GM10248 (cell line): ENCODE results near the gene SLC16A3.

Source experiments
- CTCF ChIA-PET: fragments of 300-600 bp; sonication (Branson Sonifier 250); formaldehyde crosslinking; extraction: SDS; loops from one replicate; lab custom pipeline; 2021; ENCODE audit warnings: antibody characterized with exemption; lab: Yijun Ruan, JAX
- POLR2A ChIA-PET: fragments of 350-650 bp; sonication (Branson Sonifier 250); formaldehyde crosslinking; extraction: SDS; loops from one replicate; lab custom pipeline; 2020; ENCODE audit warnings: antibody characterized with exemption; lab: Yijun Ruan, JAX
- DNase-seq: peaks from one replicate; pipeline ENCODE4 v3.0.0; 2012; ENCODE audit errors: extremely low spot score
- TF ChIP-seq, protein P1 (sequence below): IDR thresholded peaks from 2 replicates; pipeline ENCODE4 v1.5.1; 2012; ENCODE audit warnings: mild to moderate bottlenecking, low read depth; ENCODE audit errors: extremely low read depth, missing control alignments, control extremely low read depth

The SLC16A3 gene

DNA sequence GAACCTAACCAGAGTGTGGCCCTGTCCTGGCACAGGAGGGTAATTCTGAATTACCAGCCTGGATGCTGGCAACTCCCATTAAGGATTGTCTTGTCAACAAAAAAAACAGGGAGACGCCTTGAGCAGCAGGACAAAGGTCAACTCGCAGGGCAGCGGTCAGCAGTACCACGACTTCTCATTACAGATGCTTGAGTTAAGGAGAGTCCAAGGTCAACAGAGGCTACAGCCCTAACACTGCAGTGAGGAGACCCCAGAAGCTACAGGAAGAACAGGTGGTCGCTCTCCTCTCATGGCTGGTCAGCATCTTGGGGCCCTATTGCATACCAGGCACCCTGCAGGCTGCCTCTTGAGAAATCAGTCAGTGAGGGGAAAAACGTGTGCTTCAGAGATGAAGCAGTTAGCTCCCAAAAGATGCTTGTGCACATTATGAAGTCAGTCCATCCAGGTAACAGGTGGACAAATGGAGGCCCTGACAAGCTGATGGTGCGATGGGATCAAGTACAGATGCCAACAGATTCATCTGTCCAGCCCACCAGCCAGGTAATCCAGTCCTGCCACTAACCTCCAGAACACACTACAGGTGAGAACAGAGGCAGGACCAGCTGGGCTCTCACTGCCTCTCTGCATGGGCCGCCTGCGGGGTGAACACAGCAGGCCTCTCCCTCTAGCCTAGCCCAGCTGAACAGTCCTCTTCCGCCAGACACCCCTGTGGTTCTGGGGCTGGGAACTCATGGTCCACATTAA, 40.5 kb downstream of the SLC16A3 start:
- TF ChIP-seq, protein P1, sequence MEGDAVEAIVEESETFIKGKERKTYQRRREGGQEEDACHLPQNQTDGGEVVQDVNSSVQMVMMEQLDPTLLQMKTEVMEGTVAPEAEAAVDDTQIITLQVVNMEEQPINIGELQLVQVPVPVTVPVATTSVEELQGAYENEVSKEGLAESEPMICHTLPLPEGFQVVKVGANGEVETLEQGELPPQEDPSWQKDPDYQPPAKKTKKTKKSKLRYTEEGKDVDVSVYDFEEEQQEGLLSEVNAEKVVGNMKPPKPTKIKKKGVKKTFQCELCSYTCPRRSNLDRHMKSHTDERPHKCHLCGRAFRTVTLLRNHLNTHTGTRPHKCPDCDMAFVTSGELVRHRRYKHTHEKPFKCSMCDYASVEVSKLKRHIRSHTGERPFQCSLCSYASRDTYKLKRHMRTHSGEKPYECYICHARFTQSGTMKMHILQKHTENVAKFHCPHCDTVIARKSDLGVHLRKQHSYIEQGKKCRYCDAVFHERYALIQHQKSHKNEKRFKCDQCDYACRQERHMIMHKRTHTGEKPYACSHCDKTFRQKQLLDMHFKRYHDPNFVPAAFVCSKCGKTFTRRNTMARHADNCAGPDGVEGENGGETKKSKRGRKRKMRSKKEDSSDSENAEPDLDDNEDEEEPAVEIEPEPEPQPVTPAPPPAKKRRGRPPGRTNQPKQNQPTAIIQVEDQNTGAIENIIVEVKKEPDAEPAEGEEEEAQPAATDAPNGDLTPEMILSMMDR: no peak
- ChIA-PET POLR2A (interaction anchor here (0.6 kb wide), 1 partner anchor 32 kb away, joined by 5 read pairs; no protein-coding TSS in a partner anchor), CTCF (interaction anchor here (0.7 to 1.3 kb wide), 3 partner anchors 10 to 52 kb away, joined by 3 read pairs; no protein-coding TSS in a partner anchor)
- DNase-seq: no peak

DNA sequence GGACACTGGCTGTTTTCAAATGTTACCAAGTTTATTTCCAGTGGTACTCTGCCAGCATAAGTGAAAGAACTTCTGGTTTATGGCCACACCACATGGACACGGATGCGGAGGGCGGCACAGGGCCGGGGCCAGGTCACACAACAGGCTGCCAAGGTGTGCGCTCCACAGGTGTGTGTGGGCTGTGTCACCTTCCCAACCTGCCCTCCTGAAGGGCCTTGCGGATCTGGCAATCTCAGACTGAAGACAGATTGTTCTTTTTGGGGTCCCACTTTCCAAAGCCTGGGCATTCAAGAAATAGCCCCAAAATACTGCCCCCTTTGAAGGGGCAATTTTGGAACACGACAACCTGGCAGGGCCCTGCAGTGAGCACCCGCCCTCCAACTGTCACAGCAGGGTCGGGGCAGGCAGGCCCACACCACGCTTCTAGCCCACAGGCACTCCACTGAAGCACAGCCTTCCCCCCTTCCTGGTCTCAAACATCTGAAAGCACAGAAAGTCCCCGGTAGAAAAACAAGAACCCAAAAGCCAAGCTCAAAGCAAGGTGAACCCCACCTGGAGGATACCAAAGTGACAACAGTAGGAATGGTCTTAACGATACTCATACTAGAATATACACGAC, 41.1 kb downstream of the SLC16A3 start:
- TF ChIP-seq, protein P1: no peak
- DNase-seq: no peak
- ChIA-PET CTCF (interaction anchor here (1.3 kb wide), 1 partner anchor 10 kb away, joined by 3 read pairs; no protein-coding TSS in a partner anchor), POLR2A (no interaction called here)

DNA sequence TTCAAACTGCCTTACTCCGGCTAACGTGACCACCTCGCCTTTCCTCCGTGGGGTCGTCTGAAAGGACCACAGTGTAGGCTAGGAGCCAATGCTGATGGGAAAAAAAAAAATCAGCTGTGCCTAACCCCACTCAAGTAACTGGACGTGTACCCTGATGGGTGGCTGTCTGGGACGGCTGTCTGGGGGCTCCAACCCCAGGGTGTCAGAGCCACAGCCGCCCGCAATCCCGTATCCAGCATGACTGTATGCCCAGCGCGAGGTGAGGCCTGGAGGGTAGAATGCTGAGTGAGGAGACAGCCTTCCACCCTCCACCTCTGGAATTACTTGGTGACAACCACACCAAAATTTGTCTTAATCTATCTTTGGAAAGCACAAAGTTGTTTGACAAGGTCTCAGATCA, 41.8 kb downstream of the SLC16A3 start:
- DNase-seq: no peak
- POLR2A ChIA-PET: no interaction called here
- CTCF ChIA-PET: no interaction called here

DNA sequence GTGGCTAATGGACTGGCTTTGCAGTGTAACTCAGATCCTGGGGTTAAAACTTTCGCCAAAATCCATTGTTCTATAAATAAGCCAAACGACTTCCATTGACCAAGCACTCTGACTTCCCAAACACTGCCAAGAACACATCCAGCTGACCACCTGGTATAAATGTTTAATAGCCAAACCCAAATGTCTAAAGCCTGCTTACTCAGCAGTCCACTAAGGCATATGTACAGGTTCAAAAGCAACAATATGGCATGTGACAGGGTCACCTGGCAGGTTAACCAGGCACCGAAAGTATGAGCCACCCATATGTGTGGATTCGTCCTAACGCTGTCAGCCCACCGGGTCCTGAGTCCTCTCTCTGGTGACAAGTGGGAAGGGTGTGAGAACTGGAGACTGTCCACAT, 42.6 kb downstream of the SLC16A3 start:
- CTCF ChIA-PET: no interaction called here
- DNase-seq: no peak
- TF ChIP-seq, protein P1: no peak
- POLR2A ChIA-PET: no interaction called here

More for the DNA sequence above, 41.8 kb downstream of the SLC16A3 start:
- TF ChIP-seq, protein P1: no peak

DNA sequence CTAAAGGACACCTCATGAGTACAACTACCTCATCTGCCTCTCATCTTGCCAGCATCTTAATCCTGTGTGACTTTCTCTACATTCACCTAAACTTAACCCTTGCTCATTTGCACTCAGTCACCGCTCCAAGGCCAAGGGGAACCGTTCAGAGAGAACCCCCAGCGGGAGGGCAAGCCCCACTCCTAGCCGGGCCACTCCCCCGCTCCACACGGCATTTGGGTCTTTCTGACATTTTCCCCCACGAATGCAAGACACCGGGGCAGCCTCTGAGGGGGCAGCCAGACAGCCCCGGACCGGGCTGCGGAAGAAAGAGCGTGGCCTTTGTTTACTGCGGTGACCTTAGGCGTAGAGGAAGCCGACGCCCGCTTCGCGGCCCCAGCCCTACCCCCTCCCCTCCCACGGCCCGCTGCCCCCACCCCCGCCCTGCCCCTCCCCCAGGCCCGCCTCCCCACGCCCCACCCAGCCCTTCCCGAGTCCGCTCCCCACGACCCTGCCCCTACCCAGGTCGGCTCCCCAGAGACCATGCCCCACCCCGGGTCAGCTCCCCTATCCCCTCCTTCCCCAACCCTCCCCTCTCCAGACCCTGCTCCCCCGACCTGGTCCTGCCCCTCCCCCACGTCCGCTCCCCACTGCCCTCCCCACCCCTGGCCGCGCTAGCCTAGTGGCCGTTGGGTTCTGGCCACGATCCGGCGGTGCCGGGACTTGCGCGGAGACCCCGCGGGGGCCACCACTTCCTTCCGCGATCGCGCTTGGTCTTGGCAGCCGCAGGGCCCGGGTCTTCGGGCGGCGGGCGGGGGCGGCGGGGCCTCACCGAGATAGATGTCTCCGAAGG, 43.9 kb downstream of the SLC16A3 start:
- ChIA-PET POLR2A (interaction anchor here (0.6 to 0.9 kb wide), 2 partner anchors 11 to 44 kb away, joined by 3 read pairs; partner anchors contain the start of gene SLC16A3), CTCF (interaction anchor here (1.2 kb wide), 1 partner anchor 28 kb away, joined by 4 read pairs; no protein-coding TSS in a partner anchor)
- TF ChIP-seq, protein P1: no peak
- DNase-seq: peak; percentile 65

DNA sequence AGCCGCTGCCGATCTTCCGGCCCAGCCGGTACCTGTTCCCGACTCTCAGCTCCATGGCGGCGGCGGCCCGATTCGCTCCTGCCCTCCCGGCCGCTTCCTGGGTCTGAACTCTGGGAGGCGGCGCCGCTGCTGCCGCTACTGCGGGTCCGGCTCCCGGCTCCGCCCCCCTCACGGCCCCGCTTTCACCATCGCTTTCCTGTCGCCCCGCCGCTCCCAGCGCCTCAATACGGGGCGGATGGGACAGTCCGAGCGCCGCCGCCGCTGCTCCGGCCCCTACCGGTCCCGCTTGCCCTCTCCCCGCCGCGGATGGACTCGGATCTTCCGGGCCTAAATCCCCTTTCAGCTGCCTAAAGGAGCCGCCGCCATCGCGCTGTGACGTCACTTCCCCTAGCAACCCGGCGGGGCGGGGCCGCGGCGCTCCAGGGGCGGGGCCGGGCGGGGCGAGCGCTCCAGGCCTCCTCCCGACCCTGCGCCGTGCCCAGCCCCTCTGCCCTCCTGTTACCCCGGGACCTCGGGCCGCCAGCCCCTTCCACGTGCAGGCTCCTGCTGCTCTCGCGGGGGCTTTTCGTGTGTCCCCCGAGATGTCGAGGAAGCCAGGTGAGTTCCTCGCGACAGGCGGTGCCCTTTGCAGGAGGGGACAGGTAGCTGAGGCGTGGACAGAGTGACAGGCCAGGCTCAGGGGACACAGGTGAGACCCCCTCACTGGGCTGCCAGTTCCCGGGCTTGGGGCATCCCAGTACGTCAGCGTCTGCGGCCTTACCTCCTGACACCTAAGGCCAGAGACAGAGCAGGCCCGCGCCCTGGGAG, 44.7 kb downstream of the SLC16A3 start, which contains the start of gene CSNK1D:
Gene CSNK1D, minus strand, starts transcription at position 374 of the 807 bp plus-strand sequence. Its CDS starts 319 bp downstream, at position 55.
- TF ChIP-seq, protein P1: no peak
- ChIA-PET POLR2A (interaction anchor here (0.6 to 0.9 kb wide), 3 partner anchors 11 to 60 kb away, joined by 3 read pairs; partner anchors contain the start of gene SLC16A3), CTCF (interaction anchor here (1.2 to 1.5 kb wide), 2 partner anchors 27 to 38 kb away, joined by 4 read pairs; no protein-coding TSS in a partner anchor)
- DNase-seq: peak; percentile 99
